Adrenal gland (tissue), 12 donors: ENCODE data around the gene POLK. TPM values are rescaled to one million over a fixed set of nuclear protein-coding genes. Genes with fewer than 3 reads are reported as not detected.
A peak's percentile ranks its signal among the peaks of the same experiment; 100 is the strongest.
"Not testable (repeated sequence)": the region's sequence is repeated elsewhere in the genome, so short reads cannot be mapped to it uniquely, and the experiment has no call there.

Source experiments
- DNase-seq, 7 donors: peaks; one replicate each; pipeline ENCODE4 v3.0.0-alpha.2; 2019 to 2020
- H3K27ac ChIP-seq, 5 donors: fragments of 200-600 bp; sonication (generic) in 4 of 5; 1 replicate in 3 of 5; 2 replicates in 2 of 5; pipeline versions ENCODE4 v1.5.1 to v1.8.0; 2016 to 2020; ENCODE audit warnings: mild to moderate bottlenecking in 1 of 5
- H3K27me3 ChIP-seq: fragments of 200-600 bp; 2 replicates; pipeline ENCODE4 v1.8.0; 2021
- H3K36me3 ChIP-seq, 2 donors: fragments of 200-600 bp; replicated peaks in 1 of 2; 1 replicate in 1 of 2; 2 replicates in 1 of 2; pipeline versions ENCODE4 v1.5.1 to v1.8.0; 2018 to 2022
- H3K4me1 ChIP-seq, 2 donors: fragments of 200-600 bp; replicated peaks in 1 of 2; 1 replicate in 1 of 2; 2 replicates in 1 of 2; pipeline versions ENCODE4 v1.5.1 to v1.8.0; 2018 to 2021
- H3K4me3 ChIP-seq, 4 donors: fragments of 200-600 bp; sonication (generic) in 3 of 4; one replicate each; pipeline ENCODE4 v1.5.1; 2016 to 2018
- H3K9me3 ChIP-seq, 3 donors: fragments of 200-600 bp; sonication (generic) in 1 of 3; replicated peaks in 1 of 3; 1 replicate in 2 of 3; 2 replicates in 1 of 3; pipeline versions ENCODE4 v1.5.1 to v1.8.0; 2016 to 2021
- CTCF ChIP-seq, 6 experiments: fragments of 450-650 bp in 4 of 6; fragments of 200-600 bp in 2 of 6; sonication (generic) in 1 of 6; IDR thresholded peaks; 1 replicate in 5 of 6; 2 replicates in 1 of 6; pipeline versions ENCODE4 v1.5.1 to v1.8.0; 2016 to 2021; ENCODE audit warnings: antibody characterized with exemption in 6 of 6, mild to moderate bottlenecking in 2 of 6, moderate library complexity in 1 of 6
- POLR2A ChIP-seq, 2 donors: fragments of 450-650 bp; IDR thresholded peaks; one replicate each; pipeline ENCODE4 v1.6.1; 2017; ENCODE audit warnings: antibody characterized with exemption in 2 of 2, mild to moderate bottlenecking in 2 of 2, moderate library complexity in 1 of 2
- WGBS, 4 donors: extraction: QIAGEN DNeasy Blood & Tissue Kit in 2 of 4; methylation state at CpG; one replicate each; pipeline versions ENCODE4 v1.1.5 to v1.1.7; 2013 to 2017; 5-methylcytosine and 5-hydroxymethylcytosine counted together
- intact Hi-C, 2 donors: fragments of 100-400 bp; cut with DNase I; formaldehyde crosslinking; loops; one replicate each; pipeline versions ENCODE4 v1.14.1 to v1.15.0; 2022 to 2023
- polyA plus RNA-seq, 3 donors: library from polyadenylated mRNA; stranded (reverse); fragments of 200-250 nt in 2 of 3; fragments of 350-450 nt in 1 of 3; fragmentation: Illumina TruSeq in 1 of 3; extraction: RNeasy Lipid Tissue Mini Kit (QIAGEN cat#74804) in 1 of 3; gene quantifications; one replicate each; pipeline ENCODE4 v1.2.3, GENCODE V29; 2013 to 2014
- total RNA-seq, 9 donors: library from RNA; depleted of rRNA in 4 of 9; stranded (reverse); fragments of >200 nt in 4 of 9; fragments of 120-200 nt in 1 of 9; fragmentation: NEBNext Ultra II Directional in 1 of 9; extraction: Animal tissue kit (Norgen Biotek cat#: 25700) in 1 of 9; gene quantifications; one replicate each; pipeline versions ENCODE4 v1.1.0 to v1.2.4, GENCODE V29; 2013 to 2023
- donor health status: healthy with polysubstance abuse.
- donor health status: Bipolar disorder and iron deficiency.
- donor health status: DM: yes; HTN: yes; CAD: no.
- donor health status: DM: no; HTN: no; CAD: no.
- donor health status: DM: no; HTN: no; CAD: no.
- donor health status: DM: yes; HTN: yes; CAD: no.

The POLK gene
- total and polyA plus RNA-seq, 12 donors, result 6.9 to 63.6 (median 36.5) TPM

- no peaks in the 10 kb centered on the region for H3K9me3 ChIP-seq
- no peaks in the 10 kb centered on the region for H3K36me3 ChIP-seq
- no peaks in the 10 kb centered on the region for H3K27me3 ChIP-seq
- no peak overlapping the region for H3K27ac ChIP-seq
- no peak overlapping the region for H3K4me3 ChIP-seq
- TF ChIP-seq CTCF (IDR thresholded peaks at IDR 0.05), result no peak
- TF ChIP-seq POLR2A (IDR thresholded peaks at IDR 0.05), result no peak
- no peak for DNase-seq
- peaks cover 0 to 5% of the 10 kb centered on the region in 2 donors for H3K4me1 ChIP-seq
- 96 to 100% (median 97%) methylated on average over 1 of the region's 1 CpG for WGBS, 4 donors
- intact Hi-C loops, result no loop called here
These were observed 97.2 kb downstream of the POLK start for GRCh38 chr5:75608870-75609269.

- Histone ChIP-seq H3K4me3 (no peak overlapping the region), H3K9me3 (no peaks in the 10 kb centered on the region), H3K27ac (no peak overlapping the region), H3K27me3 (no peaks in the 10 kb centered on the region), H3K4me1 (peaks cover 0 to 5% of the 10 kb centered on the region in 2 donors), H3K36me3 (no peaks in the 10 kb centered on the region)
- intact Hi-C loops, result no loop called here
- no peak for TF ChIP-seq CTCF (IDR thresholded peaks at IDR 0.05)
- no peak for TF ChIP-seq POLR2A (IDR thresholded peaks at IDR 0.05)
- no peak for DNase-seq
- WGBS, 4 donors, result 82 to 95% (median 89%) methylated on average over 5 of the region's 5 CpGs
These were observed 98.5 kb downstream of the POLK start for GRCh38 chr5:75610201-75610600.

- H3K9me3 ChIP-seq, H3K36me3 ChIP-seq, intact Hi-C loops, H3K4me1 ChIP-seq, H3K27me3 ChIP-seq, DNase-seq: not testable (repeated sequence)
- Histone ChIP-seq H3K4me3 (peak overlapping the region in 3 of 4 donors; percentile 7 to 70 (median 61)), H3K27ac (peak overlapping the region in 2 of 5 donors; percentile 51 to 55)
- 39 to 47% (median 42%) methylated on average over 11 of the region's 11 CpGs for WGBS, 4 donors
These were observed 99.2 kb downstream of the POLK start for GRCh38 chr5:75610859-75611310.

- intact Hi-C loops, result no loop called here
- WGBS, 4 donors, result 2 to 6% (median 4%) methylated on average over 37 to 52 of the region's 52 CpGs
- peak; percentile 43 to 68 (median 55) for DNase-seq
- Histone ChIP-seq H3K36me3 (no peaks in the 10 kb centered on the region), H3K9me3 (no peaks in the 10 kb centered on the region), H3K27ac (peak within 1 kb of the TSS in 3 of 5 donors; percentile 46 to 55 (median 51)), H3K27me3 (no peaks in the 10 kb centered on the region), H3K4me3 (peak within 1 kb of the TSS; percentile 7 to 70 (median 34)), H3K4me1 (peaks cover 0 to 5% of the 10 kb centered on the region in 2 donors)
- peak in 1 of 2 donors; percentile 33 for TF ChIP-seq POLR2A (IDR thresholded peaks at IDR 0.05)
- no peak for TF ChIP-seq CTCF (IDR thresholded peaks at IDR 0.05)
These were observed 99.9 kb downstream of the POLK start, which contains the start of gene ANKDD1B for GRCh38 chr5:75611311-75612225. TSS of gene ANKDD1B (plus strand) at chr5:75611453. CDS start at chr5:75611635, 182 bp downstream.
